GM12892 (cell line): Measurements from ENCODE around the gene C4A.
"Not testable (repeated sequence)": the region's sequence is repeated elsewhere in the genome, so short reads cannot be mapped to it uniquely, and the experiment has no call there.

Experiments used
- POLR2A ChIP-seq: IDR thresholded peaks from 2 replicates; pipeline ENCODE4 v1.6.1; 2011; ENCODE audit warnings: low read depth, low read length, control low read depth
- POLR2AphosphoS5 ChIP-seq: IDR thresholded peaks from 2 replicates; pipeline ENCODE4 v1.6.1; 2011; ENCODE audit warnings: low read depth, low read length, control low read depth

DNA sequence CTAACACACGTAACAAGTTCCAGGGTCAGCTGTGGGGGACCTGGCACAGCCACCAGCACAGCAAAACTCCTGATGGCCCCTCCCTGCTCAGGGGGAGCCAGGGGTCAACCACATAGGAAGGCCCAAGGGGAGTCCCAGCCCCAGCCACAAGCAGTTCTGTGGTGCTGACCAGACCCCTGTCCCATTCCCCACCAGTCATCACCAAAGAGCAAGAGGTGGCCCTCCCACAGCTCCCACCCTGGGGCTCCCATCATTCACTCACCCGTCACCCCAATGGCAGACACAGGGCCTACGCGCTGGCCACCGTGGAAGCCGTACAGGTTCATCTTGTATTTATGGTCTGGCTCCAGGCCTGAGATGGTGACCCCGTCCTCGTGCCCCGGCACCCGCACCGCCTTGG lies 67.9 kb downstream of the C4A start:
- TF ChIP-seq POLR2AphosphoS5, POLR2A: not testable (repeated sequence)
